CD4-positive, alpha-beta T cell treated with Interleukin-15 for 4 hours (primary cell): ENCODE data around the gene HMGB2.

Experiments
- DNase-seq: peaks from one replicate; pipeline ENCODE4 v3.0.0-alpha.2; 2020; ENCODE audit warnings: low spot score

The HMGB2 gene

GRCh38 chr4:173334085-173334890 lies at the start of gene HMGB2:
TSS of gene HMGB2 (minus strand) at chr4:173334358. CDS start at chr4:173333649, 709 bp downstream.
- DNase-seq, result peak; percentile 100

GRCh38 chr4:173382349-173382748 lies 48.2 kb upstream of the HMGB2 start:
- no peak for DNase-seq

GRCh38 chr4:173381610-173382009 lies 47.5 kb upstream of the HMGB2 start:
- DNase-seq, result no peak

GRCh38 chr4:173380987-173381386 lies 46.8 kb upstream of the HMGB2 start:
- DNase-seq, result no peak

- no peak for DNase-seq
Observed at GRCh38 chr4:173379929-173380328, 45.8 kb upstream of the HMGB2 start.

GRCh38 chr4:173374588-173374987 lies 40.4 kb upstream of the HMGB2 start:
- DNase-seq, result no peak

GRCh38 chr4:173371292-173372192 lies 37.4 kb upstream of the HMGB2 start:
- peak; percentile 21 for DNase-seq

GRCh38 chr4:173370477-173371291 lies 36.5 kb upstream of the HMGB2 start, which contains the start of gene SAP30:
TSS of gene SAP30 (plus strand) at chr4:173370954. CDS start at chr4:173371183, 229 bp downstream.
- DNase-seq, result peak; percentile 97

- peak; percentile 69 for DNase-seq
Observed at GRCh38 chr4:173370130-173370476, 35.9 kb upstream of the HMGB2 start.

- DNase-seq, result no peak
Observed at GRCh38 chr4:173367946-173368345, 33.8 kb upstream of the HMGB2 start.

GRCh38 chr4:173367285-173367684 lies 33.1 kb upstream of the HMGB2 start:
- DNase-seq, result peak; percentile 11

- peak; percentile 17 for DNase-seq
Observed at GRCh38 chr4:173365359-173365996, 31.3 kb upstream of the HMGB2 start.

- no peak for DNase-seq
Observed at GRCh38 chr4:173362666-173363065, 28.5 kb upstream of the HMGB2 start.

- DNase-seq, result no peak
Observed at GRCh38 chr4:173360587-173361221, 26.5 kb upstream of the HMGB2 start.

GRCh38 chr4:173357939-173358338 lies 23.8 kb upstream of the HMGB2 start:
- no peak for DNase-seq

GRCh38 chr4:173347467-173347866 lies 13.3 kb upstream of the HMGB2 start:
- no peak for DNase-seq

GRCh38 chr4:173346074-173346473 lies 11.9 kb upstream of the HMGB2 start:
- no peak for DNase-seq

GRCh38 chr4:173345648-173346047 lies 11.5 kb upstream of the HMGB2 start:
- DNase-seq, result no peak

GRCh38 chr4:173343832-173344397 lies 9.8 kb upstream of the HMGB2 start:
- no peak for DNase-seq

GRCh38 chr4:173337463-173337862 lies 3.3 kb upstream of the HMGB2 start:
- DNase-seq, result no peak
